Panc1 (cell line): ENCODE data around the gene CCDC83. TPM values are rescaled to one million over a fixed set of nuclear protein-coding genes. Genes with fewer than 3 reads are reported as not detected.

Experiments
- ATAC-seq: fragments of 200-7000 bp; cut with Tn5 transposase; 2 replicates; pipeline ENCODE4 v1.9.1; 2020; ENCODE audit warnings: mild to moderate bottlenecking, moderate library complexity
- BruUV-seq: library from RNA; stranded (reverse); fragments of 400-500 nt; replicated peaks from 2 replicates; lab custom pipeline; 2021; lab: Mats Ljungman, UMichigan
- CTCF ChIA-PET: fragments of 300-600 bp; sonication (Branson Sonifier 250); formaldehyde crosslinking; loops from one replicate; lab custom pipeline; 2022; ENCODE audit warnings: antibody characterized with exemption; lab: Charles Lee
- POLR2A ChIA-PET: fragments of 300-600 bp; sonication (Branson Sonifier 250); formaldehyde crosslinking; loops from one replicate; lab custom pipeline; 2022; ENCODE audit warnings: antibody characterized with exemption; lab: Charles Lee
- DNase-seq: peaks from one replicate; pipeline ENCODE4 v3.0.0-alpha.2; 2010; ENCODE audit warnings: low read depth, low spot score
- H3K27ac ChIP-seq: 2 replicates; pipeline ENCODE4 v1.5.1; 2011; ENCODE audit warnings: mild to moderate bottlenecking, low read length, inconsistent platforms
- H3K27me3 ChIP-seq: fragments of 200-500 bp; sonication (Bioruptor generic); 2 replicates; pipeline ENCODE4 v1.6.0; 2014; ENCODE audit warnings: low read length, inconsistent platforms; ENCODE audit not compliant: control insufficient read depth, insufficient read depth
- H3K36me3 ChIP-seq: fragments of 200-500 bp; sonication (Bioruptor generic); 2 replicates; pipeline ENCODE4 v1.5.1; 2014; ENCODE audit warnings: inconsistent platforms, mild to moderate bottlenecking, low read length, moderate library complexity; ENCODE audit not compliant: control insufficient read depth, insufficient read depth
- H3K4me1 ChIP-seq: 2 replicates; pipeline ENCODE4 v1.5.1; 2011; ENCODE audit warnings: inconsistent platforms, mild to moderate bottlenecking, low read length, moderate library complexity; ENCODE audit not compliant: control insufficient read depth, insufficient read depth
- H3K4me3 ChIP-seq, 2 experiments: 2 replicates each; pipeline ENCODE4 v1.5.1; 2011 to 2012; ENCODE audit warnings: low read depth in 2 of 2, low read length in 2 of 2, mild to moderate bottlenecking in 2 of 2, inconsistent platforms in 1 of 2, moderate library complexity in 1 of 2
- H3K9me3 ChIP-seq: fragments of 200-500 bp; sonication (Bioruptor generic); 2 replicates; pipeline ENCODE4 v1.5.1; 2014; ENCODE audit warnings: low read depth, mild to moderate bottlenecking, inconsistent platforms, low read length, moderate library complexity; ENCODE audit not compliant: control insufficient read depth, insufficient read depth
- CTCF ChIP-seq: fragments of 450-650 bp; IDR thresholded peaks from 2 replicates; pipeline ENCODE4 v1.5.1; 2017; ENCODE audit warnings: mild to moderate bottlenecking
- POLR2AphosphoS5 ChIP-seq: IDR thresholded peaks from 2 replicates; pipeline ENCODE4 v1.6.1; 2012; ENCODE audit warnings: mild to moderate bottlenecking, low read depth, low read length, moderate library complexity
- SIN3A ChIP-seq: IDR thresholded peaks from 2 replicates; pipeline ENCODE4 v1.6.1; 2012; ENCODE audit warnings: low read depth, mild to moderate bottlenecking, low read length, moderate library complexity, borderline replicate concordance; ENCODE audit not compliant: insufficient read depth
- TCF7L2 ChIP-seq: IDR thresholded peaks from 2 replicates; pipeline ENCODE4 v1.6.1; 2011; ENCODE audit warnings: mild to moderate bottlenecking, low read depth, low read length, inconsistent platforms
- in situ Hi-C: cut with HindIII; loops from 2 replicates; pipeline ENCODE4 v1.10.0; 2016; ENCODE audit warnings: low sequenced_read_pairs, low pct_unique_long_range_greater_than_20kb
- intact Hi-C: fragments of 100-400 bp; cut with micrococcal nuclease; formaldehyde crosslinking; loops from one replicate; pipeline ENCODE4 v1.10.0; 2022; ENCODE audit not compliant: unreplicated experiment
- total RNA-seq: library from RNA; stranded (reverse); gene quantifications from one replicate; pipeline ENCODE4 v1.2.1, GENCODE V29; 2021; ENCODE audit not compliant: unreplicated experiment
- TF ChIP-seq, protein P1 (sequence below), 2 experiments: IDR thresholded peaks; 2 replicates each; pipeline ENCODE4 v1.6.1; 2011 to 2012; ENCODE audit warnings: low read depth in 2 of 2, control low read depth in 1 of 2, low read length in 1 of 2, mild to moderate bottlenecking in 1 of 2, moderate library complexity in 1 of 2; ENCODE audit not compliant: insufficient read depth in 1 of 2

Gene CCDC83
- total RNA-seq, 1 experiment from 2014 or later = not detected

DNA sequence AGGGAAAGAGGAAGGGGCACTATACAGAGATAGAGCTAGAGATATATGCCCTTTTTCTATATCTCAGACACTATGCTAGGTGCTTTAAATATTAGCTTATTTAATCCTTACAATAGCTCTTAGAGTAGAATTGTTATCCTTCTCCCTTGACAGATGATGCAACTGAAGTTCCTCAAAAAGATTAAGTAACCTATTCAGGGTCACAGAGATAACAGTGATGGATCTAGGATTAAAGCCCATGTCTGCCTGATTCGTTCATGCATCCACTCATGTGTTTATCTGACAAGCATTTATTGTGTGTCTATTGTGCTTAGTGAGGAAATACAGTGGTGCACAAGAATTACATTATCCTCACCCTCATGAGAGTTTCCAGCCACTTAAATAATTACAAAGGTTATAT lies 8.7 kb downstream of the CCDC83 start:
- Histone ChIP-seq H3K4me1 (no peaks in the 10 kb centered on the region), H3K27me3 (no peaks in the 10 kb centered on the region; the same call in 1 of the 2 replicates), H3K27ac (no peak overlapping the region), H3K36me3 (no peaks in the 10 kb centered on the region), H3K4me3 (no peak overlapping the region), H3K9me3 (no peaks in the 10 kb centered on the region)
- in situ Hi-C loops = no loop called here
- DNase-seq (no peak), ATAC-seq (no peak)
- TF ChIP-seq CTCF (no peak), TCF7L2 (no peak), POLR2AphosphoS5 (no peak), SIN3A (no peak)
- TF ChIP-seq, protein P1, sequence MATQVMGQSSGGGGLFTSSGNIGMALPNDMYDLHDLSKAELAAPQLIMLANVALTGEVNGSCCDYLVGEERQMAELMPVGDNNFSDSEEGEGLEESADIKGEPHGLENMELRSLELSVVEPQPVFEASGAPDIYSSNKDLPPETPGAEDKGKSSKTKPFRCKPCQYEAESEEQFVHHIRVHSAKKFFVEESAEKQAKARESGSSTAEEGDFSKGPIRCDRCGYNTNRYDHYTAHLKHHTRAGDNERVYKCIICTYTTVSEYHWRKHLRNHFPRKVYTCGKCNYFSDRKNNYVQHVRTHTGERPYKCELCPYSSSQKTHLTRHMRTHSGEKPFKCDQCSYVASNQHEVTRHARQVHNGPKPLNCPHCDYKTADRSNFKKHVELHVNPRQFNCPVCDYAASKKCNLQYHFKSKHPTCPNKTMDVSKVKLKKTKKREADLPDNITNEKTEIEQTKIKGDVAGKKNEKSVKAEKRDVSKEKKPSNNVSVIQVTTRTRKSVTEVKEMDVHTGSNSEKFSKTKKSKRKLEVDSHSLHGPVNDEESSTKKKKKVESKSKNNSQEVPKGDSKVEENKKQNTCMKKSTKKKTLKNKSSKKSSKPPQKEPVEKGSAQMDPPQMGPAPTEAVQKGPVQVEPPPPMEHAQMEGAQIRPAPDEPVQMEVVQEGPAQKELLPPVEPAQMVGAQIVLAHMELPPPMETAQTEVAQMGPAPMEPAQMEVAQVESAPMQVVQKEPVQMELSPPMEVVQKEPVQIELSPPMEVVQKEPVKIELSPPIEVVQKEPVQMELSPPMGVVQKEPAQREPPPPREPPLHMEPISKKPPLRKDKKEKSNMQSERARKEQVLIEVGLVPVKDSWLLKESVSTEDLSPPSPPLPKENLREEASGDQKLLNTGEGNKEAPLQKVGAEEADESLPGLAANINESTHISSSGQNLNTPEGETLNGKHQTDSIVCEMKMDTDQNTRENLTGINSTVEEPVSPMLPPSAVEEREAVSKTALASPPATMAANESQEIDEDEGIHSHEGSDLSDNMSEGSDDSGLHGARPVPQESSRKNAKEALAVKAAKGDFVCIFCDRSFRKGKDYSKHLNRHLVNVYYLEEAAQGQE (IDR thresholded peaks at IDR 0.05; ENCODE audit: insufficient read depth in 1 of 2, low read depth in 2 of 2, low read length in 1 of 2) = no peak
- intact Hi-C loops = no loop called here
- CTCF ChIA-PET = no interaction called here
- POLR2A ChIA-PET = no interaction called here
- no TSS peak for BruUV-seq

DNA sequence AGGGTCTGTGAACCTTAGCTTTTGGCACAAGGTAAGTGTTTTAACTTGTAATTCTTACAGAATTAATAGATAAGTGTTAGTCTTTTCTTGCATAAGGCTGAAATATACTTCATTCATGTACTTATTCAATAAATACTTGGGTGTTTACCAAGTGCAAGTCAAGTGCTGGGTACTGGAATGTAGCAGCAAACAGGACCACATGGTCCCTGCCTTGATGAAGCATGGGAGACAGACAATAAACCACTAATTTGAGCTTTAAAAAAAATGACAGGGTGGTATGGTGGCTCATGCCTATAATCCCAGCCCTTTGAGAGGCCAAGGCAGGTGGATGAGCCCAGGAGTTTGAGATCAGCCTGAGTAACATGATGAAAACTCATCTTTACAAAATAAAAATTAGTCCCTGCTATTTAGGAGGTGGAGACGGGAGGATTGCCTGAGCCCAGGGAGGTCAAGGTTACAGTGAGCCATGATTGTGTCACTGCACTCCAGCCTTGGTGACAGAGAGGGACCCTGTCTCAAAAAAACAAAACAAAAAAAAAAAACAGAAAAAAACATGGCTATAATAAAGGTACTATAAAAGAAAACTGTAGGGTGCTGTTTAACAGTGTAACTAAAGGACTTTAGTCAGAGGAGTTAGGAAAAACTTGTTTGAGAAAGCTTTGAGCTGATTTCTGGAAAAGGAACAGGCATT lies 11.1 kb downstream of the CCDC83 start:
- H3K27me3 ChIP-seq = no peaks in the 10 kb centered on the region; the same call in 1 of the 2 replicates
- ChIA-PET CTCF (no interaction called here), POLR2A (no interaction called here)
- H3K27ac ChIP-seq = no peak overlapping the region
- BruUV-seq = no TSS peak
- H3K36me3 ChIP-seq = no peaks in the 10 kb centered on the region
- no peak for ATAC-seq
- no peak for DNase-seq
- intact Hi-C loops = no loop called here
- no peaks in the 10 kb centered on the region for H3K9me3 ChIP-seq
- H3K4me3 ChIP-seq = no peak overlapping the region
- in situ Hi-C loops = no loop called here
- H3K4me1 ChIP-seq = no peaks in the 10 kb centered on the region
- TF ChIP-seq TCF7L2 = no peak
- no peak for TF ChIP-seq CTCF
- no peak for TF ChIP-seq SIN3A
- TF ChIP-seq, protein P1 (IDR thresholded peaks at IDR 0.05; ENCODE audit: insufficient read depth in 1 of 2, low read depth in 2 of 2, low read length in 1 of 2) = no peak
- no peak for TF ChIP-seq POLR2AphosphoS5
